Thoracic aorta (tissue), 2 donors: Measurements from ENCODE around the gene NRXN3. TPM values are rescaled to one million over a fixed set of nuclear protein-coding genes. Genes with fewer than 3 reads are reported as not detected.

ENCODE experiments used
- ATAC-seq: fragments of 150-250 bp; one replicate; pipeline ENCODE4 v1.8.0; 2017; ENCODE audit warnings: low read depth; ENCODE audit not compliant: insufficient number of reproducible peaks, low FRiP score
- DNase-seq: peaks from one replicate; pipeline ENCODE4 v3.0.0-alpha.2; 2020; ENCODE audit warnings: low spot score
- H3K27ac ChIP-seq, 2 donors: fragments of 200-600 bp; sonication (generic); 1 replicate in 1 of 2; 2 replicates in 1 of 2; pipeline ENCODE4 v1.5.1; 2016; ENCODE audit warnings: mild to moderate bottlenecking in 2 of 2, moderate library complexity in 2 of 2
- H3K27me3 ChIP-seq: fragments of 200-600 bp; sonication (generic); replicated peaks from 2 replicates; pipeline ENCODE4 v1.6.0; 2016; ENCODE audit warnings: mild to moderate bottlenecking; ENCODE audit not compliant: insufficient read depth
- H3K36me3 ChIP-seq: fragments of 200-600 bp; sonication (generic); one replicate; pipeline ENCODE4 v1.5.1; 2016
- H3K4me1 ChIP-seq, 2 donors: fragments of 200-600 bp; sonication (generic); 1 replicate in 1 of 2; 2 replicates in 1 of 2; pipeline versions ENCODE4 v1.5.1 to v1.6.0; 2016; ENCODE audit warnings: low read depth in 2 of 2, mild to moderate bottlenecking in 1 of 2; ENCODE audit not compliant: control insufficient read depth in 1 of 2
- H3K4me3 ChIP-seq: fragments of 200-600 bp; sonication (generic); 2 replicates; pipeline ENCODE4 v1.5.1; 2016; ENCODE audit warnings: mild to moderate bottlenecking
- H3K9me3 ChIP-seq: fragments of 200-600 bp; sonication (generic); 2 replicates; pipeline ENCODE4 v1.5.1; 2016
- CTCF ChIP-seq: fragments of 200-600 bp; sonication (generic); IDR thresholded peaks from one replicate; pipeline ENCODE4 v1.5.1; 2019; ENCODE audit warnings: antibody characterized with exemption
- total RNA-seq, 2 donors: library from RNA; depleted of rRNA; stranded (reverse); fragments of >200 nt; gene quantifications; one replicate each; pipeline versions ENCODE4 v1.1.0 to v1.2.3, GENCODE V29; 2016

The NRXN3 gene
- total RNA-seq, 2 donors from 2014 or later: 5.6 to 33.3 TPM

DNA sequence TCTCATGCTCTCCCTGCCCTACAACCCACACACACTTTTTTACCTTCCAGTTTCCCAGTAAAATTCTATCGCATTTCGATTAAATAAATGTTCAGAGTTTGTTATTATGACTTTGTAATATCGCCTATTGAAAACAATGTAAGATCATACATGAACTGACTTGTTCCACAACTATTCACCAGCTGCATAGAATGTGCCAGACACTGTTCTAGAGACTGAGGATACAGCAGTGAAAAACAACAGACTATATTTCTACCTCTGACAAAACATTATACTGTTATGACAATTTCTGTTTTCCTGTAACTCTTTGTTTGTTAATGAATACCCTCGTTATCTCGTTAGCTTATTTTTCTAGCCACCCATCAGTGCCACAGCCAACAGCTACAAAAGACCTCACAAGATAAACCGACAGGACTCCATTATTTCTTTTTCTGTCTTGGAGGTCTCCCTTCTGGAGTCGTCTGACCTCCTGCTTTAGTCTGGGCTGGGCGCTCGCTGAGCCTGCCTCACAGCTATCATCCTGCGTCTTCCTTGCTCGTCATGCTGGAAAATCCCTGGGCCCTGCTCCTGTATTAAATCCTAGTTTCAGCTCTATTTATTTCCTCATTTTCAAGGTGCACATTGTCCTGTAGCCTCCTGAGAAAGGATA lies 1542.3 kb downstream of the NRXN3 start:
- no peaks in the 10 kb centered on the region for H3K27me3 ChIP-seq
- peak overlapping the region; percentile 50 for H3K4me3 ChIP-seq
- ATAC-seq (peak; percentile 27), DNase-seq (no peak)
- H3K4me1 ChIP-seq: peaks cover 5% of the 10 kb centered on the region in 2 donors
- H3K9me3 ChIP-seq: no peaks in the 10 kb centered on the region
- no peaks in the 10 kb centered on the region for H3K36me3 ChIP-seq
- H3K27ac ChIP-seq: peak overlapping the region in 1 of 2 donors; percentile 41
- TF ChIP-seq CTCF: no peak

- DNase-seq: no peak
- ATAC-seq: no peak
- no peak for TF ChIP-seq CTCF
- Histone ChIP-seq H3K4me3 (no peak overlapping the region), H3K27me3 (no peaks in the 10 kb centered on the region), H3K27ac (no peak overlapping the region), H3K36me3 (no peaks in the 10 kb centered on the region), H3K9me3 (no peaks in the 10 kb centered on the region), H3K4me1 (no peaks in the 10 kb centered on the region)
Observed at GRCh38 chr14:79721399-79722084, 1551.4 kb downstream of the NRXN3 start.

DNA sequence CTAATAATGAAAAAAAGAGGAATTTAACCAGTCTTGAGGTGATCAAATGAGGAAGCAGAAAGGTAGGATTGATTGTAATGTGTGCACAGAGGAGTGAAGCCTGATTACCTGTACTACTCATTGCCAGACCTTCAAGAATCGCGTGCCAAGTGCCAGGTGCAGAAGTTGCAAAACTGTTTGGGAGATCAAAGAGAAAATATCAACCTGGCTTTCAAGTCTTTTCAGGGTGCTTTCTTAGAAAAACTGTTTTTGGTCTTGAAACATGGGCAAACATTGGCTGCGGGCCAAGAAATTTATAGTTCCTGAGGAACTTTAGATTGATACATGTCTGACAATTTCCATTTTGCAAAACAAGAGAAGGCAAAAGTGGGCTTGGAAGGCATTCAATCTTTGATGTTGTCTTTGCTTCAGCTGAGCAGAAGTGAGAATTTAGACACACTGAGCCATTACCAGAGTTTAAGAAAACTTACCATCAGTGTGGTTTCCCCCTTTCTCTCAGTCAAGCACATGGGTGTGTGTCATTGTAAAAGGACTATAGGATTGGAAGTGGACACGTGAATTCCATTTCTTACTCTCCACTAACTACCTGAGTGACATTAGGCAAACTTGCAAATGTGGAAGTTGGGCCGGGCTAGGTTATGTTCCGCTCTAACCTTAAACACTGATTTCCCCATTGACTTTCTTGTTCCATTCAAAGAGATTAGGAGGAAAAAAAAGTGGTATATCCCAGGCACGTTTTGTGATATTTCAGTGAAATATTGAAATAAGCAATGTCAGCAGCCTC lies 1555.0 kb downstream of the NRXN3 start:
- H3K36me3 ChIP-seq: no peaks in the 10 kb centered on the region
- H3K27me3 ChIP-seq: no peaks in the 10 kb centered on the region
- no peaks in the 10 kb centered on the region for H3K4me1 ChIP-seq
- ATAC-seq (no peak), DNase-seq (no peak)
- H3K4me3 ChIP-seq: no peak overlapping the region
- no peaks in the 10 kb centered on the region for H3K9me3 ChIP-seq
- no peak for TF ChIP-seq CTCF
- H3K27ac ChIP-seq: no peak overlapping the region

DNA sequence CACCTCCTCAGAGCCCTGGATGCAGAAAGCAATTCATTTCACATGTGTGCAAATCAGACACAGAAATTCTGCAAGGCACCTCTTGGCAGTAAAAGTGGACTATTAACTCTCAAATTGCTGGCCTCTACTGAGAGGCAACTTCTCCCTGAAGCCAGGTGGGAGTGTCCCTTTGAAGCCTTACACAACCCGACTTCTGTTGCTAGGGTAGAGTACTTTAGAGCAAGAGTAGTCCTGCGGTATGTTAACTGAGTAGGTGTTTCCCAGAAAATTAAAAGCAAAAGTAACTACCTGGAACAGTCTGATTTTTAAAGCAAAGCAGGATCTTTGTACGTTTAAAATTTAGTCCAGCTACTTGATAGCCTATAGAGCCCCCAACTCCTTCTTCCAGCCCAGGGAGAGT lies 1557.7 kb downstream of the NRXN3 start:
- DNase-seq (no peak), ATAC-seq (no peak)
- Histone ChIP-seq H3K4me3 (no peak overlapping the region), H3K9me3 (no peaks in the 10 kb centered on the region), H3K27me3 (no peaks in the 10 kb centered on the region), H3K36me3 (no peaks in the 10 kb centered on the region), H3K27ac (no peak overlapping the region), H3K4me1 (no peaks in the 10 kb centered on the region)
- no peak for TF ChIP-seq CTCF

DNA sequence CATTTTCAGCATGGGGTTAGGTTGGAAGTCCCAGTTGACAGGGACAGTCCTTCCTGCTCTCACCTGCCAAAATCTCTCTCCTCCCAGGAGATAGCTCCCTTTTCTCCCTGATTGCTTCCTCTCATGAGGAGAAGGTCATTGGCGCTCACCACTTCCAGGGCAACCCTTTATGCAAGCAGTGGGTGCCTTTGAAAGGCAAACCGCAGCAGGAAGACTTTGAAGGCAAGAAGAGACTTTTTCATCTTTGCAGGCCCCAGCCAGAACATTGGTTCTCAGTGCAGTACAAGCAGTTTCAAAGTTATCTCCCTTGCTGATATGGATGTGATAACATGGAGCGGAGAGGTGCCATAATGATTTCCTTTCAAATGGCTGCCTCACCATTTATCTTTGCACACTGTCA lies 1558.2 kb downstream of the NRXN3 start:
- no peak for TF ChIP-seq CTCF
- Histone ChIP-seq H3K27me3 (no peaks in the 10 kb centered on the region), H3K4me1 (no peaks in the 10 kb centered on the region), H3K4me3 (no peak overlapping the region), H3K36me3 (no peaks in the 10 kb centered on the region), H3K27ac (no peak overlapping the region), H3K9me3 (no peaks in the 10 kb centered on the region)
- DNase-seq (no peak), ATAC-seq (no peak)
